GM19043 (cell line): ENCODE measurements around the gene ABCC2.

Source experiments
- ATAC-seq: cut with Tn5 transposase; IDR thresholded peaks from one replicate; pipeline ENCODE4 v1.9.1; 2021; ENCODE audit warnings: low read depth; ENCODE audit not compliant: unreplicated experiment

The ABCC2 gene

DNA sequence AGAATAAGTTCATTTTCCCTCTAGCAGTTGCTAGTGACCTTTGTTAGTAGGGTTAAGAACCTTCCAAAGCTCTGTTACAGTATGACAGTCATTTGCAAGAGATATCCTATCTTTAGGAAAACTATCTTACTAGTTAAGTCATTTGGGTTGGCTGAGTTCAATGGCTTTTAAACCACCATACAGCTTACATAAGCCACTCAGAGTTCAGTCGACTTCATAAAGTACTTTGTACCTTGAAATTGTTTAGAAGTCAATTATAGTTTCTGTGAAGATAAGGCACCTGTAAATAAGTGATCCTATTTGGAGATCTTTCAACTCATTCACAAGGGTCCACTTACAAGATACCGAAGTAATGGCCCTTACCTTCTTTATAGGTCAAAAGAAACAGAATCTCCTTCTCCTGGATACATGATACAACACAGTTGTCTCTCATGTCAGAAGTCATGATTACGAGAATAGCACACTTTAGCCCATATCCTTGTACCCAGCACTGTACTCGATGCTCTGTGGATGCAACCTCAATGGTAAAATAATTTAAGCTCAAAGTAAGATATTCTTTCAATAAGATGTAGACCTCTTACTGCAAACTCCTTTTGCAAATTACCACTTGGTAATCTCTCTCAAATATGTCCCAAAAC lies 11.9 kb upstream of the ABCC2 start:
- no peak for ATAC-seq

DNA sequence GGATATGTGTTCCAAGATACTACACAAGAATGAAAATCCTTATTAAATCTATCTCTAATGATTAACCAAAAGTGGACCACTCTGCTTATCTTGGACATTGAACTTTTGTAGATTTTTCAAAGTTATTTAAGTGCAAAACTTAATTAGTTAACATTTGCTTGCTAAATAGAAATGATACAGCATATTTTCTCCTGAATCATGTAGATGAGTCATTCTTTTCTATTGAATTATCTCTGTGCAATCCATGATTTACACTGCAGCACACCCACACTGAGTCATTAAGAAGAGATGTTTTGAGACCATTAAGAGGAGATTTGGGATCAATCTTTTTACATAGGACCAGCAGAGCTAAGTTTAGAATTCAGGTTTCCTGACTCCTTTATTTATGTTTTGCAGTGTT lies 6.6 kb upstream of the ABCC2 start:
- no peak for ATAC-seq

DNA sequence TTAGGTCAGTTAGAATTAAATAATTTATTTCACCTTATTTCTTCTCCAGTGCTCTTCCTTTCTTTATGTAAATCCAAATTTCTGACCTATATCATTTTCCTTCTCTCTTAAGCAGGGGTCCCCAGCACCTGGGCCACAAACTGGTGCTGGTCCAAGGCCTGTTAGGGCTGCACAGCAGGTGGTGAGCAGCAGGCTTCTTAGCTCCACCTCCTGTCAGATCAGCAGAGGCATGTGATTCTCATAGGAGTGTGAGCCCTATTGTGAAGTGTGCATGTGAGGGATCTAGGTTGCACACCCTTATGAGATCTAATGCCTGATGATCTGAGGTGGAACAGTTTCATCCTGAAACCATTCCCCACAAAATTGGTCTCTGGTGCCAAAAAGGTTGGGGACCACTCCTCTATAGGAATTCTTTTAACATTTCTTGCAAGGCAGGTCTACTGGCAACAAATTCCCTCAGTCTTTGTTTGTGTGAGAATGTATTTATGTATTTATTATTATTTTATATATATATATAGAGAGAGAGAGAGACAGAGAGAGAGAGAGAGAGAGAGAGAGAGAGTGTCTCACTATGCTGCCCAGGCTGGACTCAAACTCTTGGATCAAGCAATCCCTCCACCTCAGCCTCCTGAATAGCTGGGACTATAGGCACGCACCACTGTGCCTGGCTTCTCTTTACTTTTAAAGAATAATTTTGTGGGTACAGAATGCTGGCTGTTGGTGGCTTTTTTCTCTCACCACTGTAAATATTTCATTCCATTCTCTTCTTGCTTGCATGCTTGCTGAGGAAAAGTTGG lies 4.3 kb upstream of the ABCC2 start:
- ATAC-seq: no peak

DNA sequence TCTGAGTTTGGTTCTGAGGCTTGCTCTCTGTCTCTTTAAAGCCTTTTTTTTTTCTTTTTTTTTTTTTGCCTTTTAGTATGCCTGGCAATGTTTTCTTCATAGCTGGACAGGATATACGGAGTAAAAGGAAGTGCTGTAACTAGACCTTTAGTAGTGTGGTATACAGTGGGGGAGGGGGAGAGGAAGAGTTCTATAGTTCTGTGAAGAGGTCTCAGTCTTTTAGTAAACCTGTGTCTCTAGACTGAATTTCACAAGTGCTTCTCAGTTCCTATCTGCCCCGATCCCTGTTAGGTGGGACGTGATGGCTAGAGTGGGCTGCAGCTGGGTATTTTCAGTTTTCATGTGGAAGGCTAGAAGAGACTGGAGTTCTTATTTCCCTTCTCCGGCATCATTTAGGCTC lies 3.1 kb upstream of the ABCC2 start:
- ATAC-seq: no peak

DNA sequence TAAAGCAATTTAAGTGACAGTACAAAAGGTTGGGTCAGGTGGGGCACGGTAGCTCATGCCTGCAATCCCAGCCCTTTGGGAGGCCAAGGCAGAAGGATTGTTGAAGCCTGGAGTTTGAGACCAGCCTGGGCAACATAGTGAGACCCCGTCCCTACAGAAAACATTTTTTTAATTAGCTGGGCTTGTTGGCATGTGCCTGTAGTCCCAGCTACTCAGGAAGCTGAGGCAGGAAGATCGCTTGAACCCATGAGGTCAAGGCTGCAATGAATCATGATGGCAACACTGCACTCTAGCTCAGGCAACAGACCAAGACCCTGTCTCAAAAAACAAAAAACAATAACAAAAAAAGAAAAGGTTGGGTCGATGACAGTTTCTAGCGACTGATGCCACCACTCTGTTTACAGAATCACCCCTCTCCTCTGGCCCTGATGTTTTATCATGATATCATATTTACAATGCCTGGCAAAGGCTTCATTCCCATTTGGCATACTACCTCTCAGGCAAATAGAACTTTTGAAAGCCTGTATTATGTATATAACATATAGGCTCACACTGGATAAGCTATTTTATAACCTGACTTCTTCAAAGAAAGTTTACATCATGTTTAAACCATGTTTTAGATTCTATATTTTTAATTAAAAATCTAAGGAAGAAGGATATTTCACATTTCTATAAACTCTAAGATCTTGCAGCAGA lies 558 bp upstream of the ABCC2 start:
- no peak for ATAC-seq

DNA sequence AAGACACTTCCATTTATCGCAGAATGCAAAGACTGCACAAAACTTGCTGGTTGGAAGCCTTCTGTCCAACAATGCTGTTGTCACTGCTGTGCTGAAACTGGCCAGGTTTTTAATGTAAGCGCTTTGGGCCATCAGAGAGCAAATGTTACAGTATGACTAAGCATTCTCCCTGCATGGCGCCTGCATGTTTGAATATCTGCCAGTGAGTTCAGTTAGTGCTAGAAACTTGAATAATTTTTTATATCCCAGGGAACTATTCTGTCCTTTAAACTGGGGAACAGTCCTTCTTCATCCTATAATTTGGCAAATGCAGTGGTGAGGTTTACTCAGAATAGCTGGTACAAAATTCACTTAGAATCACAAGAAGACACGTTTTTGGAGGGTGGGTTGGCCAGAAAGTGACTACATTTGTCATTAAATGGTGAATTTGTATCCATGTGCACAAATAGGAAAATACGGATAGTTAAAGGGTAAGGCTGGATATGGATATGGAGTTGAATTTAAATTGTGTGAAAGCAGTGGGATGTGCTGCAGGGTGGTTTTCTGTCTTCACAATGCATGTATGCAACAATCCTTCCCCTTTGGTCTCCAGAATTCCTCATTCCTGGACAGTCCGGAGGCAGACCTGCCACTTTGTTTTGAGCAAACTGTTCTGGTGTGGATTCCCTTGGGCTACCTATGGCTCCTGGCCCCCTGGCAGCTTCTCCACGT lies 1.7 kb downstream of the ABCC2 start:
- ATAC-seq: no peak

DNA sequence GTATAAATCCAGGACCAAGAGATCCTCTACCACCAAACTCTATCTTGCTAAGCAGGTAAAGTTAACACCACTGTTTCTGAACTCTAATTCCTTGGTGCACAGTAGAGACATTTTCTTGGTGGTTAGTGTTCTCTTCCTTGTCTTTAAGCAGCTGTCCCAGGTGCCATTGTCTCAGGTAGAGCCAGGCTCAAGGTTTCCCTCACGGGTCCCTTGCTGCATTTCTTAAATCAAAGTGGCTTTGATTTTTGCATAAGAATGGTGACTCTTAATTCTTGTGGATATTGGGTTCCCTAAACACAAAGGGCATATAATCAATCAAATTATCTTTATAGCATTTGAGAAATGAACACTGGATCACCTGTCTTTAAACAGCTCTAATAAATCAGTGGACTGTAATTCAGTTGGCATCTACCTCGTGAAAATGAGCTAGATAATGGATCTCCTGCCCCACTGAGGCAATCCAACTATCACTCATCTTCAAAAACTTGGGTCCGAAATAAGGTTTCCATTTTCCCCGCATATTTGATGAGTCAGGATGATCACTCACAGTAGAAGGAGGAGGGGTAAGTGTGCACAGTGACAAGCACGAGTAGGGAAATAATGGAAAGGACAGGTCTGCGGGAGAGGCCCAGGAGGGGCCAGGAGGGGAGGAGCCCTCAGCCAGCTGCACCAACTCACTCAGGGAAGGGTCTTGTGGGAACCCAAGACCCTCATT lies 2.4 kb downstream of the ABCC2 start:
- no peak for ATAC-seq

DNA sequence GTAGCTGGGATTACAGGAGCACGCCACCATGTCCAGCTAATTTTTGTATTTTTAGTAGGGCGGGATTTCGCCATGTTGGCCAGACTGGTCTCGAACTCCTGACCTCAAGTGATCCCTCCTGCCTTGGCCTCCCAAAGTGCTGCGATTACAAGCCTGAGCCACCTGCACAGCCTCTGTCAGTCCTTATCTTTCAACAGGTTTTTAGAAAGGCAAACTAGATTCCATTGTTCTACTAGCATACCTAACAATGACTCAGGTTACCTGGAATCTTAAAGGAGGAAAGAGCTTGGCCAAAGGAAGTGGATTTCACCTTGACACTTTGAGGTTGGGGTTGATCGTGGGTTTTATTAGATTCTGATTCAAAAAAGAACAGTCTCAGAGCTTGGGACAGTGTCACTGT lies 3.2 kb downstream of the ABCC2 start:
- ATAC-seq: no peak

DNA sequence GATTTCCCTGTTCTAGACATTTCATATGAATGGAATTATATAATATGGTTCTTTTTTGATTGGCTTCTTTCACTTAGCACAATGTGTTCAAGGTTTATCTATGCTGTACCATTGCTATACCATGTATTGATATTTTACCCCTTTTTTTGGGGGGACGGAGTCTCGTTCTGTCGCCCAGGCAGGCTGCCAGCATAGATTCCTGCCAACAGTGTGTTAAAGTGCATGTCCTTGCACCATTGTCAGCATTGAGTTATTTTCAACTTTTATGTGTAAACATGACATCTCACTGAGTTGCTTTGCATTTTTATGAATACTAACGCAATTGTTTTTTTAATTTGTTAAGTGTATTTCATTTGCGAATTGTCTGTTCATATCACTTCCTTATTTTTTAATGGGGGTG lies 4.9 kb downstream of the ABCC2 start:
- no peak for ATAC-seq

DNA sequence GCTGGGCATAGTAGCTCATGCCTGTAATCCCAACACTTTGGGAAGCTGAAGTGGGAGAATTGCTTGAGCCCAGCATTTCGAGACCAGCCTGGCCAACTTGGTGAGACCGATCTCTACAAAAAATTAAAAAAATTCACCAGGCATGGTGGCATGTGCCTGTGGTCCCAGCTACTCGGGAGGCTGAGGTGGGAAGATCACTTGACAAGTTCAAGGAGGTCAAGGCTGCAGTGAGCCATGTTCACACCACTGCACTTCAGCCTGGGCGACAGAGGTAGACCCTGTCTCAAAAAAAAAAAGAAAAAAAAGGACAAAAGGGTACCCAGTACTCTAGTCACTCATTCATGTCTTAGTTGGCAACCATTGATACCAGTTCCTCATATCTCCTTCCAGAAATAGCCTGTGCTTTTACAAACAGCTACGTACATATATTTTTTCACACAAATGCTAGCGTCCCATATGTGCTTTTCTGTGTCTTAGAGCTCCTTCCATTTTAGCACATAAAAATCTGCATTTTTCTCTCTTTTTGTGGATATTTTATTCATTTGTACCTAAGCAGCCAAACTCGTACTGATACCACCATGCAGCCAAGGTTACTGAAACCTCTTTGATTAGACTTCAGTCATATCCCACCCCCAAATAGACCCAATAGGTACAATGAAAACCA lies 5.5 kb downstream of the ABCC2 start:
- no peak for ATAC-seq

DNA sequence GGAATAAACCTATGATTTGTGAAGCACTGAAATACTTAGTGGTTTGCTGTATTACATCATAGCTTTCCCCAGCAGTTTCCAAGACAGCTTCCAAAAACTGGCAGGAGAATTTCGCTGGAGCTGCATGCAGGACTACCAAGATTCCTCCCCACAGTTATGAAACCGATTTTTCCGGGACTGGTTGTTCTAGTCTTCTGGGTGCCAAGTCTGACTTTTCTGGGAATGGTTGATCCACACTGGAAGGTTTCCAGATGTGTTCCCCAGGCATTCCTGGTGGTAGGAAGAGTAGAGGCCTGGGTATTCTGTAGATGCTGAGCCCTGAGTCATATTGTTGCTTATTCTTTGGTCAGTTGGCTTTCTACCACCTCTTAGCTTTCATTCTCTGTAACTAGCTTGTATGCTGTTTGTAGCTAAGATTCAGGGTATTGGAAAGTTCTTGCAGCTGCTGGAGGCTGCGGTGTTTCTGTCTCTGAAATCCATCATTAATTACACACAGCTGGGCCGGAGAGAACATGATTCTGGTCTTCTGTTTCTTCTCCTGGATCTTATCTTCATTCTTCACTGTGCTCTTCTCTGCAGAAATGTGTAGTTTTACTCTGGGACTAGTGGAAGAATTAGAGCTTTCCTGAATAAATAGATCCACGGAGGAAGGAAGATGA lies 6.3 kb downstream of the ABCC2 start:
- no peak for ATAC-seq

DNA sequence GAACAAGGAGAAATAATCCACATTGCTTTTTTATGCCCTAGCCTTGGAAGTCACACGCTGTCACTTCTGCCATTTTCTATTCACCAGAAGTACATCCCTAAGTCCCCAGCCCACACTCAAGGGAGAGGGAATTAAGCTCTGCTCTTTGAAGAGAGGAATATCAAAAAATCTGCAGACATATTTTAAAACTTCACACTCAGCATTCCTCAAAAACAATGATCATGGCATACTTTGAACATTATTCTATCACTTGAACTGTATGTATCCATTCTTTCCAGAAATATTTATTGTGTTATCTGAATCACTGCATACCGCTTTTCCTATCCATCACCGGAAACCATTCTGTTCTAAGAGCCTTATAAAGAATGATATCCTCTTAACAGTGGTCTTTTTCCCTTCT lies 9.4 kb downstream of the ABCC2 start:
- no peak for ATAC-seq

DNA sequence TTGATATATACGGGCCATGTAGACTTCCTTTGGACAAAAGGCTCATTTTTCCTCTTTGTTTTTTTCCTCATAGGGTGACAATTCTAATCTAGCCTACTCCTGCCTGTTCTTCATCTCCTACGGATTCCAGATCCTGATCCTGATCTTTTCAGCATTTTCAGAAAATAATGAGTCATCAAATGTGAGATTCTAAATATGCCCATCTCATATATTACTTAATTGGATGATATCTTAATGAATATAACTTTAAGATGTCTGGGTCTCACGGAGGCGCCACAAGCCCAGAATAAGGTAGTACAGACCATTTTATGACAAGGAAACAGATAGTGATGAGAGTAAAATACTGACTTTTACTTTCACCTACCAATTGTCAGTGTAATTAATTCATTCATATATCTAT lies 11.4 kb downstream of the ABCC2 start:
- ATAC-seq: no peak

DNA sequence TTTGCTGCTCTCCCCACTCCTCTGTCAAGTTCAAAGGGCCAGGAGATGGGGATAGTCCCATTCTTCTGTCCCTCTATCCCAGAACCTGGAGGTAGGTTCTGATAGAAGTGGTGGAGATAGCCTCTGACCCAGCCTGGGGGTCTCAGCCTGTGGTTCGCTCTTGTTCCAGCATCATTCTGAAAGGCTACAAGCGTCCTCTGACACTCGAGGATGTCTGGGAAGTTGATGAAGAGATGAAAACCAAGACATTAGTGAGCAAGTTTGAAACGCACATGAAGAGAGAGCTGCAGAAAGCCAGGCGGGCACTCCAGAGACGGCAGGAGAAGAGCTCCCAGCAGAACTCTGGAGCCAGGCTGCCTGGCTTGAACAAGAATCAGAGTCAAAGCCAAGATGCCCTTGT lies 14.5 kb downstream of the ABCC2 start:
- no peak for ATAC-seq

DNA sequence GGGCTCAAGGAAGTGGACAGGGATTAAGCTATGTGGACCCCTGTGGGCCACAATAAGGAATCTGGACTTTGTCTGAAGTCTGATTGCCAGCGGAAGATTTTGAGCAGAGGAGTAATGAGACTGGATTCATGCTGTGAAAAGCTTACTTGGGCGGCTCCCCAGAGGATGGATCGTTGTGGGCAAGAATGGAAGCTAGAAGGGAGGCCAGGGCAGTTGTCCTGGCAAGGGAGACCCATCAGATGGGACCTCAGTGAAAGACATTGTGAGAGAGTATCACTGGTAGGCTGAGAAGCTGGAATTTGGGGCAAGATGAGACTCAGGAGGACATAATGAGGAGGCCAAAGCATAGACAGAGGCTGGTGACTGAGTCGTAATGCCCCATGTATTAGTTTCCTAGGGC lies 15.6 kb downstream of the ABCC2 start:
- ATAC-seq: no peak

DNA sequence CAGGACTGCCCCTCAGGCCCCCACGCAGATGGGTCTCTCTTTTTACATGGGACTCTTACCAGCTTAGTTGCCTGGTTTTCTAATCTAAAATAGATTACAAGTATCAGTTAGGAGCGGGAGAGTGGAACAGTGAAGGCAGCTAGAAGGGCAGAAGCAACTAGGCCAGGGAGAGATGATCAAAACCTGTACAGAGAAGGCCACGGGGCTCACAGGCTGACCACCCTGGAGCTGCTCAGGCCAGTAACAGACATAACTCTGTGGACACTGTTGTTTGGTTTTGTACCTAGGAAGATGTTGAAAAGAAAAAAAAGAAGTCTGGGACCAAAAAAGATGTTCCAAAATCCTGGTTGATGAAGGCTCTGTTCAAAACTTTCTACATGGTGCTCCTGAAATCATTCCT lies 16.5 kb downstream of the ABCC2 start:
- ATAC-seq: no peak

DNA sequence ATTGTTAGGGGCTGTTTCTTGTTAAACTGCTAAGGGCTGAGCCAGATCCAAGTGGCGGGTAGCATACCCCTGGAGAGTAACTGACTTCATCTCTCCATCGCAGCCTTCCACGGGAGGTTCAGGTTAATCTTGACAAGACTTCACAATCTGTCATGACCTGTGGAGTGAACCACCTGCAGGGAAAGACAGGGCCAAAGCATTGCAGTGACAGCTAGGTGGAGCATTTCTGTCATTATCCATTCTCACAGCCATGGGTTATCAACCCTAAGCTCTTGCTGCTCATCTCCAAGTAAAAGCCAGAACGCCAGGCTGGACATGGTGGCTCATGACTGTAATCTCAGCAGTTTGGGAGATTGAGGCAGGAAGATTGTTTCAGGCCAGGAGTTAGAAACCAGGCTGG lies 17.2 kb downstream of the ABCC2 start:
- ATAC-seq: no peak

DNA sequence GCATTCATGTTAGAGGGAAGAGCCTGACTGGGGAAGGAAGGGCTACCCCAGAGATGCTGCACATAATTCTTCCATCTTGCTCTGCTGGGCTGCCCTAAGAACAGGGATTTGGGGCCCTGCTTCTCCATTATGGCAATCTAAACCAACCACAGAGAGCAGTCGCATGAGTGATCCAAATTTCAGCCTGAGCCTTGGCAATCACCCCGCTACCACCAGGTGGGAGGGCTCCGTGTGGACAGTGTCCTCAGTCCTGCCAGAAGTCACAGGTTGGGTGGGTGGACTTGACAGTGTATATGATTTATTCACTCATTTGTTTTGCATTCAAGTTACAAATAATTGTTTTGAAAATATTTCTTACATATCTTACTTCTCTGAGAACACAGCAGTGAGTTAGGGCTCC lies 22.0 kb downstream of the ABCC2 start:
- ATAC-seq: no peak

DNA sequence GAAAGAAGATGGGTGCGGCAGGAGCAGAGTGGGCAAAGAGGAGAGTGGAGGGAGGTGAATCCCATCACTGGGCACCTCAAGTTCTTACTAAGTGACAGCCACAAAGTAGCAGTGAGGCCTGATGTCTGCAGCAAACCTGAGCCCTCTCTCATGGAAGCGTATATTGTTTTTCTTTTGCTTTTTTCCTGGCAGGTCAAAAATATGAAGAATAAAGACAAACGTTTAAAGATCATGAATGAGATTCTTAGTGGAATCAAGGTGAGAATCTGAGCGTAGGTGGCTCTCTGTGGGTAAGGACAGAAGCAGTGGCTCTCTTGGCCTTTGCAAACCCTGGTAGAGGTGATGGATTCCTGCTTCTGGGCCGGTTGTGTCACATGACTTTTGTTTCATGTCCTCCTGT lies 22.8 kb downstream of the ABCC2 start:
- no peak for ATAC-seq

DNA sequence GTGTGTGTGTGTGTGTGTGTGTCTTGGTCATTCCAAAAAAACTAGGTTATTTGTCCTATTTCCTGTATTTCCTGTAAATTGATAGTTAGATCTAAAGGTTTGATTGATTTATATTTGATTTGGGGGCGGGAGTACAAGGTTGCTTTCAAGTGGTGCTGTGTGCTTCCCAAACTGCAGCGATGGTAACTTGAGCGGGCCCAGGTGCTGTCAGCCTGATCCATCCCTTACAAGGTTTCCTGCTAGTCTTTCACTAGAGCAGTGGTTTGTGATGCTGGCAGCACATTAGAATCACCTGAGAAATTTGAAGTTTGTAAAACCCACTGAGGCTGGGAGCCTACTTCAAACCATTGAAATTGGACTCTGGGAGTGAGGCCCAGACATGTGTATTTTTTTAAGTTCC lies 23.7 kb downstream of the ABCC2 start:
- ATAC-seq: no peak
